Fibroblast of lung (primary cell): ENCODE results near the gene ACADL. TPM values are rescaled to one million over a fixed set of nuclear protein-coding genes. Genes with fewer than 3 reads are reported as not detected.

Source experiments
- DNase-seq, 2 donors: peaks; one replicate each; pipeline versions ENCODE4 v3.0.0 to v3.0.0-alpha.2; 2010; ENCODE audit warnings: low read depth in 2 of 2
- H2AFZ ChIP-seq: 2 replicates; pipeline ENCODE4 v1.5.1; 2012; ENCODE audit warnings: low read length, control low read depth, inconsistent platforms
- H3K27ac ChIP-seq: 2 replicates; pipeline ENCODE4 v1.5.1; 2011; ENCODE audit warnings: low read length, control low read depth; ENCODE audit not compliant: insufficient read depth
- H3K27me3 ChIP-seq: 2 replicates; pipeline ENCODE4 v1.5.1; 2011; ENCODE audit warnings: mild to moderate bottlenecking, low read length; ENCODE audit not compliant: control insufficient read depth, insufficient read depth
- H3K36me3 ChIP-seq: 2 replicates; pipeline ENCODE4 v1.5.1; 2011; ENCODE audit warnings: low read length; ENCODE audit not compliant: control insufficient read depth, insufficient read depth
- H3K4me1 ChIP-seq: 2 replicates; pipeline ENCODE4 v1.5.1; 2011; ENCODE audit warnings: low read length; ENCODE audit not compliant: control insufficient read depth, insufficient read depth; ENCODE audit errors: extremely low read depth
- H3K4me2 ChIP-seq: 2 replicates; pipeline ENCODE4 v1.5.1; 2011; ENCODE audit warnings: low read length, control low read depth; ENCODE audit not compliant: insufficient read depth; ENCODE audit errors: extremely low read depth
- H3K4me3 ChIP-seq, 4 experiments: fragments of 200-600 bp in 1 of 4; sonication (generic) in 1 of 4; replicated peaks in 1 of 4; 2 replicates each; pipeline ENCODE4 v1.5.1; 2011 to 2016; ENCODE audit warnings: low read length in 4 of 4, low read depth in 3 of 4, mild to moderate bottlenecking in 3 of 4, control low read depth in 2 of 4, inconsistent platforms in 1 of 4, mixed read lengths in 1 of 4; ENCODE audit not compliant: insufficient read depth in 1 of 4; ENCODE audit errors: control extremely low read depth in 1 of 4
- H3K79me2 ChIP-seq: 2 replicates; pipeline ENCODE4 v1.5.1; 2012; ENCODE audit warnings: mild to moderate bottlenecking, low read length, inconsistent platforms; ENCODE audit not compliant: control insufficient read depth, insufficient read depth
- H3K9ac ChIP-seq: 2 replicates; pipeline ENCODE4 v1.5.1; 2011; ENCODE audit warnings: mild to moderate bottlenecking, low read length, control low read depth; ENCODE audit not compliant: insufficient read depth
- H3K9me3 ChIP-seq: 2 replicates; pipeline ENCODE4 v1.5.1; 2012; ENCODE audit warnings: low read depth, low read length; ENCODE audit not compliant: control insufficient read depth, insufficient read depth
- H4K20me1 ChIP-seq: 2 replicates; pipeline ENCODE4 v1.5.1; 2011; ENCODE audit warnings: low read length; ENCODE audit not compliant: control insufficient read depth, insufficient read depth; ENCODE audit errors: extremely low read depth
- CTCF ChIP-seq, 2 donors: IDR thresholded peaks in 1 of 2; conservative IDR thresholded peaks in 1 of 2; 1 replicate in 1 of 2; 2 replicates in 1 of 2; pipeline ENCODE4 v1.5.1; 2011 to 2012; ENCODE audit warnings: low read length in 2 of 2, control low read depth in 1 of 2, inconsistent platforms in 1 of 2, low read depth in 1 of 2, mild to moderate bottlenecking in 1 of 2
- EZH2 ChIP-seq: IDR thresholded peaks from 2 replicates; pipeline ENCODE4 v1.5.1; 2012; ENCODE audit warnings: low read length, control low read depth, mild to moderate bottlenecking; ENCODE audit errors: missing control alignments
- polyA plus RNA-seq, 2 donors: library from polyadenylated mRNA; depleted of rRNA in 1 of 2; stranded (reverse) in 1 of 2; unstranded in 1 of 2; fragments of >200 nt; gene quantifications; 2 replicates each; pipeline ENCODE4 v1.2.1, GENCODE V29; 2011 to 2012; ENCODE audit warnings: missing spikeins in 1 of 2
- total RNA-seq: library from RNA; depleted of rRNA; stranded (reverse); fragments of >200 nt; gene quantifications from 2 replicates; pipeline ENCODE4 v1.2.1, GENCODE V29; 2014

ACADL gene
- total and polyA plus RNA-seq, 2 donors (not counting 1 experiment from before 2014, with no cell fraction given), result 0.03 to 0.50 TPM

DNA sequence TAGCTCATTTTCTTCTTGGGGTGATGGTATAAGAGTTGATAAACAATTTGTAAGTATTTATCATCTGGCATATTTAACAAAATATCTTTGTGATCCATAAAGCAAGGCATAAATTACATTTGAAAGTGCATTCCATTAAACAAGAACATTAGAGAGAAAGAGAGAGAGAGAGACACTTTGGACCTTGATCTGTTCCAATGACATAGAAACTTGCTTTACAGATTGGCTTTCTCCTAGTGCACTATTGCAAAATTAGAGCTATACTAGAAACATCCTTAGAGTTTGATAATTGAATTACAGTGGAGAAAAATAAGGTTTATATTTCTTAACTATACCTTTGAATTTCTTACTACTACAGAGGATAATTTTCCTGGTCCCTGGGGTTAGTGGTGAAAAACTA is 5.7 kb upstream of the ACADL start:
- no peak overlapping the region for H3K4me3 ChIP-seq
- DNase-seq, result no peak
- H3K9me3 ChIP-seq, result no peaks in the 10 kb centered on the region
- H3K36me3 ChIP-seq, result no peaks in the 10 kb centered on the region
- no peak overlapping the region for H3K27ac ChIP-seq
- no peak overlapping the region for H3K9ac ChIP-seq
- H4K20me1 ChIP-seq, result no peaks in the 10 kb centered on the region
- H2AFZ ChIP-seq, result no peak overlapping the region
- H3K4me1 ChIP-seq, result no peaks in the 10 kb centered on the region
- H3K79me2 ChIP-seq, result no peaks in the 10 kb centered on the region
- H3K27me3 ChIP-seq, result no peaks in the 10 kb centered on the region
- no peak overlapping the region for H3K4me2 ChIP-seq
- TF ChIP-seq EZH2 (no peak), CTCF (conservative IDR thresholded peaks at IDR 0.05 in 1 of 2, IDR thresholded peaks at IDR 0.05 in 1 of 2; ENCODE audit: low read depth in 1 of 2, low read length in 2 of 2) (no peak)

GRCh38 chr2:210230518-210230917 is 5.3 kb upstream of the ACADL start:
- no peak overlapping the region for H3K9ac ChIP-seq
- H3K27ac ChIP-seq, result no peak overlapping the region

DNA sequence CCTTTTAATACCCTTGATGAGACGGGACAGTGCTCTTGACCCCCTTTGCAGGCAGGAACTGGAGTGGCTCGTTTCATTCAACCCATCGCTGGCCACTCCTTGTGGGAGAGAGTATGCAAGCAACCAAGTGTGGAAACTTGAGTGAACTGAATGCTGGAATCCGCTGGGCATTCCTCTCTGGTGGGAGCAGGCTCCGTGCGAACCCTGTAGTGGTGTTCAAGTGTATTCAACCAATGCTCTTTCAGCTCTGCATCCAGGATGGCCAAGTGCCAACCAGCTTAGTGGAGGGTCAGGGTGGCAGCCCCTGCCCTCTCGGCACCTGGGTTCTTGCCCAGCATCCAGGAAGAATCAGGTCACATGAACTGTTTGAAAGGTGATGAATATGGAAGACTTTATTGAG is 3.3 kb upstream of the ACADL start:
- Histone ChIP-seq H2AFZ (no peak overlapping the region), H3K4me2 (no peak overlapping the region), H3K9me3 (no peaks in the 10 kb centered on the region), H3K4me1 (no peaks in the 10 kb centered on the region), H3K79me2 (no peaks in the 10 kb centered on the region), H3K9ac (no peak overlapping the region), H3K36me3 (no peaks in the 10 kb centered on the region), H4K20me1 (no peaks in the 10 kb centered on the region), H3K27ac (no peak overlapping the region), H3K4me3 (no peak overlapping the region), H3K27me3 (peaks cover 3% of the 10 kb centered on the region)
- DNase-seq, result no peak
- TF ChIP-seq EZH2 (no peak), CTCF (conservative IDR thresholded peaks at IDR 0.05 in 1 of 2, IDR thresholded peaks at IDR 0.05 in 1 of 2; ENCODE audit: low read depth in 1 of 2, low read length in 2 of 2) (no peak)

More at GRCh38 chr2:210230518-210230917, 5.3 kb upstream of the ACADL start:
- Histone ChIP-seq H3K4me1 (no peaks in the 10 kb centered on the region), H2AFZ (no peak overlapping the region), H4K20me1 (no peaks in the 10 kb centered on the region), H3K36me3 (no peaks in the 10 kb centered on the region), H3K27me3 (no peaks in the 10 kb centered on the region), H3K79me2 (no peaks in the 10 kb centered on the region), H3K9me3 (no peaks in the 10 kb centered on the region), H3K4me2 (no peak overlapping the region), H3K4me3 (no peak overlapping the region)
- TF ChIP-seq EZH2 (no peak), CTCF (conservative IDR thresholded peaks at IDR 0.05 in 1 of 2, IDR thresholded peaks at IDR 0.05 in 1 of 2; ENCODE audit: low read depth in 1 of 2, low read length in 2 of 2) (no peak)
- no peak for DNase-seq
